ENCODE data around the gene PRL. TPM values are rescaled to one million over a fixed set of nuclear protein-coding genes. Genes with fewer than 3 reads are reported as not detected.

PRL gene
- total and polyA plus RNA-seq, 12 donors: not detected

DNA sequence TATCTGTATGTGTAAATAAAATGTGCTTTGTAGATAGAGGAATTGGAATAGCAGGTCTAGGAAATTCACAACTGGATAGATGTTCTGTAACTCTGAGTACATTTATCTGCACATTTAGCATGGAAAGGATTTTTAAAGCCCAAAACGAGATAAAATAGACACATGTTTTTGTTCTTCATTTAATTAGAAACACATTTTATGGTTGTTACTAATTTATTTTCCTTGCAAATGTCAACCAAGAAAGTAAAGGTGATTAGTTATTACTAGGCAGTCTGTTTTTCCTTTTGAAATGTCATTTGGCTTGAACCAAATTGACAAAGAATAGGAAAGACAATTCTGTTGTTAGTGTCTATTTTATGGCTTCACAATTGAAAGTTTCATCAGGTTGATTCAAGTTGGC lies 769 bp downstream of the PRL start:
- intact Hi-C loops (cut with DNase I): no loop called here
- no peak for ATAC-seq
- Histone ChIP-seq H3K4me1 (no peaks in the 10 kb centered on the region), H3K9me3 (peaks cover 0 to 3% (median 0%) of the 10 kb centered on the region in 11 donors), H3K27me3 (no peaks in the 10 kb centered on the region), H3K36me3 (no peaks in the 10 kb centered on the region), H3K27ac (no peak overlapping the region), H3K4me3 (no peak overlapping the region)
- 72 to 73% methylated on average over 1 of the region's 1 CpG for WGBS, 2 donors
- TF ChIP-seq, protein P1, sequence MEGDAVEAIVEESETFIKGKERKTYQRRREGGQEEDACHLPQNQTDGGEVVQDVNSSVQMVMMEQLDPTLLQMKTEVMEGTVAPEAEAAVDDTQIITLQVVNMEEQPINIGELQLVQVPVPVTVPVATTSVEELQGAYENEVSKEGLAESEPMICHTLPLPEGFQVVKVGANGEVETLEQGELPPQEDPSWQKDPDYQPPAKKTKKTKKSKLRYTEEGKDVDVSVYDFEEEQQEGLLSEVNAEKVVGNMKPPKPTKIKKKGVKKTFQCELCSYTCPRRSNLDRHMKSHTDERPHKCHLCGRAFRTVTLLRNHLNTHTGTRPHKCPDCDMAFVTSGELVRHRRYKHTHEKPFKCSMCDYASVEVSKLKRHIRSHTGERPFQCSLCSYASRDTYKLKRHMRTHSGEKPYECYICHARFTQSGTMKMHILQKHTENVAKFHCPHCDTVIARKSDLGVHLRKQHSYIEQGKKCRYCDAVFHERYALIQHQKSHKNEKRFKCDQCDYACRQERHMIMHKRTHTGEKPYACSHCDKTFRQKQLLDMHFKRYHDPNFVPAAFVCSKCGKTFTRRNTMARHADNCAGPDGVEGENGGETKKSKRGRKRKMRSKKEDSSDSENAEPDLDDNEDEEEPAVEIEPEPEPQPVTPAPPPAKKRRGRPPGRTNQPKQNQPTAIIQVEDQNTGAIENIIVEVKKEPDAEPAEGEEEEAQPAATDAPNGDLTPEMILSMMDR (IDR thresholded peaks at IDR 0.05): no peak
- DNase-seq: no peak

DNA sequence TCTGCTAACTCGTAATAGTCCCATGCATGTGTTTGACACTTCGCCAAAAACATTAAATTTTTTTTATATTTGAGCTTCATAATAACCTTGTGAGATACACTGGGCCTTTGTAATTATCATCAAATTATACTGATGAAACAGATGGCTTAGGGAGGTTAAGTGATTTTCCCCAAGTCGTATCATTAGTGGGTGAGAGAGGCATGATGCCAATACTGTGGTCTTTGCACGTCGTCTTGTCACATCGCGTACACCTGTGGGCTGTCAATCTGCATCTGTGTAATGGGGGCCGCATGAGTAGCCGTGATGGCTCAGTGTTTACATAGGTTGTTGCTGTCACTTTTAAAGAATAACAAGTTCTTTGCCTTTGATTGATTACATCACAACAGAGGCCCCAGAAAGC lies 1.7 kb downstream of the PRL start:
- 90 to 91% methylated on average over 9 of the region's 9 CpGs for WGBS, 2 donors
- TF ChIP-seq, protein P1 (IDR thresholded peaks at IDR 0.05): no peak
- Histone ChIP-seq H3K27me3 (no peaks in the 10 kb centered on the region), H3K4me1 (no peaks in the 10 kb centered on the region), H3K4me3 (no peak overlapping the region), H3K27ac (no peak overlapping the region), H3K36me3 (no peaks in the 10 kb centered on the region), H3K9me3 (peaks cover 0 to 3% (median 0%) of the 10 kb centered on the region in 11 donors)
- intact Hi-C loops (cut with DNase I): no loop called here
- ATAC-seq (no peak), DNase-seq (no peak)

DNA sequence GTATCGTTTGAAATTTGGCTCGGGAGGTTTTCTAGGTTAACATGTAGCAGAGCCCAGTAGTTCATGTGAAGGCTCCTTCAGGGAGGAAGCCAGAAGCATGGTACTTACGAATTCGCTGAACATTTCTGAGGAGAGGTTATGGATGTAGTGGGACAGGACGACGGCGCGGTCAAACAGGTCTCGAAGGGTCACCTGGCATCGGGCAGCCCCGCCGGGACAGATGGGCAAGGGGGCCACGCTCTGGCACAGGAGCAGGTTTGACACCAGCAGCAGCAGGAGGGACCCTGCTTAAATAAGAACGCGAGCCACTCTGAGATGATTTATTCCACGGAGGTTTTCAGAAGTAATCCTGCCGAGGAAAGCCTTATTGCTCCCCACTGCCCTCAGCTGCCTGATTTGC lies 2.5 kb downstream of the PRL start:
- no peak for DNase-seq
- 93 to 94% methylated on average over 17 of the region's 17 CpGs for WGBS, 2 donors
- no peak for ATAC-seq
- Histone ChIP-seq H3K9me3 (peaks cover 0 to 3% (median 0%) of the 10 kb centered on the region in 11 donors), H3K4me1 (no peaks in the 10 kb centered on the region), H3K27me3 (no peaks in the 10 kb centered on the region), H3K4me3 (no peak overlapping the region), H3K36me3 (no peaks in the 10 kb centered on the region), H3K27ac (no peak overlapping the region)
- intact Hi-C loops (cut with DNase I): no loop called here
- TF ChIP-seq, protein P1 (IDR thresholded peaks at IDR 0.05): no peak

DNA sequence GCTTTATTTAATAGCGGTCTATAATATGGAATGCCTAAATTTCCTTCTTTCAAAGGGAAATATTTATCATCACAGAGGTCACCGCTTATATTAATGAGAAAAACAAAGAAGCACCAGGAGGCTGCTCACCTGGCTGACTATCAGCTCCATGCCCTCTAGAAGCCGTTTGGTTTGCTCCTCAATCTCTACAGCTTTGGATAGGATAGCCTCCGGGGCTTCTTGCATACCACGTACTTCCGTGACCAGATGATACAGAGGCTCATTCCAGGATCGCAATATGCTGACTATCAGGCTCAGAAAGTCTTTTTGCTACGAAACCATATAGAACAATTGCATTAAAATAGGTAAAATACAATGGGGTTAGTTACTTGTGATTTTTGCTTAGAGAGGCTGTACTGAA lies 6.8 kb downstream of the PRL start:
- H3K27ac ChIP-seq: no peak overlapping the region
- no peak overlapping the region for H3K4me3 ChIP-seq
- no peaks in the 10 kb centered on the region for H3K4me1 ChIP-seq
- DNase-seq (no peak), ATAC-seq (no peak)
- no peaks in the 10 kb centered on the region for H3K36me3 ChIP-seq
- 97 to 99% methylated on average over 8 of the region's 8 CpGs for WGBS, 2 donors
- no peaks in the 10 kb centered on the region for H3K27me3 ChIP-seq
- TF ChIP-seq, protein P1 (IDR thresholded peaks at IDR 0.05): no peak
- intact Hi-C loops (cut with DNase I): no loop called here
- H3K9me3 ChIP-seq: peaks cover 0 to 3% (median 0%) of the 10 kb centered on the region in 11 donors

Measured in heart right ventricle (tissue), 16 donors.